Measurements from ENCODE around the gene RIN3.

Gene RIN3

DNA sequence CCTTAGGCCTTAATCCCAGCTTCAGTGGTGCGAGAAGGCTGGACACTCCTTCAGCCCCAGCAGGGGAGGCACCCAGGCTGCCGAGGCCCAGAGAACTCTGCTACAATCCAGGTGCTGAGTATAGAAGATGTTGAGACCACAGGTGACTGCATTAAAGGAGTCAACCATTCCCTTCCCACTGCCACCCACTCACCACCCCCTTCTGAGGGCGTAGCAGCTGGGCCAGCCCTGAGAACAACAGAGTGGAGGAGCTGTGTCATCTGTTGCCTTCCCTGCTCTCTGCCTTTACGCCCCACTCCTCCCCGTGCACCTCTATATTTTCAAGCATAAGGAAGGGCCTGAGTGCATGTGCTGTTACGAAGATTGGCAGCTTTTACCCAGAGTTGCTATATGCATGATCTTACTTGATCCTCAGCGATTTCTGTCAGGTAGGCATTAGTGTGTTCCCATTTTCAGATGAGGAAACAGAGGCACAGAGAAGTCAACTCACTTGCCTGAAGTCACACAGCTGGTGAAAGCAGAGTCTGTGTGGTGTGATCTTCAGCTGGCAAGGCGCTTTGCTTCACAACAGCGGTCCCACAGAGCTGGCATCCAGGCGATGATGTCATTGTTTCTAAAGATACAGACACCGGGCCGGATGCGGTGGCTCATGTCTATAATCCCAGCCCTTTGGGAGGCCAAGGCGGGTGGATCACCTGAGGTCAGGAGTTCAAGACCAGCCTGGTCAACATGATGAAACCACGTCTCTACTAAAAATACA, 46.7 kb downstream of the RIN3 start:
- no peak for DNase-seq

DNA sequence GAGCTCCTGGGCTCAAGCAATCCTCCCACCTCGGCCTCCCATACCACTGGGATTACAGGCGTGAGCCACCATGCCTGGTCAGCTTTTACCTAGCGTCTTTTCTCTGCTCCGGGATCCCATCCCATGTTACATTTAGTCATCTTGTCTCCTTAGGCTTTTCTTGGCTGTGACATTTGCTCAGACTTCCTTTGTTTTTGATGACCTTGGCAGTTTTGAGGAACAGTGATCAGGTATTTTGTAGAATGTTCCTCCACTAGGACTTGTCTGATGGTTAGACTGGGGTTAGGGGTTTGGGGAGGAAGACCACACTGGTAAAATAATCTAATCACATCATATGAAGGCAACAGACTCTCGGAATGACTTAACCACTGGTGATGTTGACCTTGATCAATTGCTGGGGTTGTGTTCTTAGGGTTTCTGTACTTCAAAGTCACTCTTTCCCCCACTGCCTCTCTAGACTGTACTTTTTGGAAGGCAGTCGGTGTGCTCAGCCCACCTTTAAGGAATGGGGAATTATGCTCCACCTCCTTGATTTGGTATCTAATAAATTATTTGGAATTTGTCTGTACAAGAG, 48.4 kb downstream of the RIN3 start:
- DNase-seq: no peak

DNA sequence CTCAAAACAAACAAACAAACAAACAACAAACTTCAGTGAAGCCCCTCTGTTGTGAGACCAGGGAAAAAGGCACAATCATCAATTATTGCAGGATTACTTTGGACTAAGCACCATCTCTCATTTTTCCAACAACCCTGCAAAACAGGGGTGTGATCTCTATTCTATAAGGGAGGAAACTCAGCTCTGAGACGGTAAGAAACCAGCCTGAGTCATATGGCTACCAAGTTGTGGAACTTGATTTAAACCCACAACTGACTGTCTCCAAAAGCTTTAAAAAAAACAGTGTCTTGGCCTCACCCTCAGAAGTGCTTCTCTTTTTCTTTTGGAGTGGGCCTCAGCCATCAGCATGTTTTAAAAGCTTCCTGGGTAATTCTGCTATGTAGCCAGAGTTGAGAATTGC, 49.8 kb downstream of the RIN3 start:
- no peak for DNase-seq

DNA sequence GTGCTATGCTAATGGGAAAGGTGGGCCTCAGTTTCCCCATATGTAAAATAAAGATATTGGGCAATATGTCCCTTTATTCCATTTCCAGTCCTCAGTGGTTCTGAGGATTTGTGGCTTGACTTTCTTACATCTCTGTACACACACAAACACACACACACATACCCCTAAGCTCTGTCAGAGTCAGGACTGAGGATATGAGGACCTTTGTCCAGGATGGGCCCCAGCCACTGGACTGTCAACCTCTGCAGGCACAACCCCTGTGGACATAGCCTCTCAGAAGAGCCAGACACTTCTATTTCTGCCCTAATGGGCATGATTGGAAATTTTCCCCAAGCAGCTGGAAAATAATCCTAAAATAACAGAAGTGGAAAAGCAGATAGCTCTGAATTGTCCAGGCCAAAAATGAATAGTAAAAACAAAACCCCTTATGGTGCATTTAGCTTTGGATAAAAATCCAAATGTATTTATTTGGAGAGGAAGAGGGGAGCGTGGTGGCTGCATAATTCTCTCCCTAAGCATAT, 50.2 kb downstream of the RIN3 start:
- no peak for DNase-seq

DNA sequence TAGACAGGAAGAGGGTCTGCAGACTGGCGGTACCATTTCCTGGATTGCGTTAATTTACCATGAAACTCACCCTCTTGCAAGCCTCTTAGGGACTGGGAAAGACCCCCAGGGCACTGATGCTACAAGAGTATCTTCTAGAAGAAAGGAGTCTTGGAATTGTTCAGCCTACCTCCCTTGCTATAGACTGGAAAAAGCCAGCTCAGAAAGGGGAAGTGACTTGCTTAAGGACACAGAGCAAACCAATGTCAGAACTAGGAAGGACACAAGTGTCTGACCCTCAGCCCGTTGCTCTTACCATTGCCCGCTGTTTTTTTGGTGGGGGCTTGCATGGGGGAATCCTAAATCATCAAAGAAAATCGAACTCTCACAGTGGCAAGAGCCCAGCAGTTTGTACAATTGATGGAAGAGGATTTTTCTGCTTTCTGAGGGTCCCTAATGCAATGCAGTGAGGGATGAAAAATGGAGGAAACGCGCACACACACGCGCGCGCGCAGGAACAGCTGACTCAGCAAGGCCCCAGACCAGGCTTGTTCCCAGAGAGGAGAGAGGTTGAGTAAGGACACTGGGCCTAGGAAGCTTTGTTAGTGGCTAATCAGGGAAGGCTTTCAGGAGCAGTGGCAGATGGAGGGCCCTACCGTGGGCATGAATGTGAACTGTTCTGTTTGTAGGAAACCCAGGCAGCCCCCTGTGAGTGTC, 50.9 kb downstream of the RIN3 start:
- DNase-seq: no peak

DNA sequence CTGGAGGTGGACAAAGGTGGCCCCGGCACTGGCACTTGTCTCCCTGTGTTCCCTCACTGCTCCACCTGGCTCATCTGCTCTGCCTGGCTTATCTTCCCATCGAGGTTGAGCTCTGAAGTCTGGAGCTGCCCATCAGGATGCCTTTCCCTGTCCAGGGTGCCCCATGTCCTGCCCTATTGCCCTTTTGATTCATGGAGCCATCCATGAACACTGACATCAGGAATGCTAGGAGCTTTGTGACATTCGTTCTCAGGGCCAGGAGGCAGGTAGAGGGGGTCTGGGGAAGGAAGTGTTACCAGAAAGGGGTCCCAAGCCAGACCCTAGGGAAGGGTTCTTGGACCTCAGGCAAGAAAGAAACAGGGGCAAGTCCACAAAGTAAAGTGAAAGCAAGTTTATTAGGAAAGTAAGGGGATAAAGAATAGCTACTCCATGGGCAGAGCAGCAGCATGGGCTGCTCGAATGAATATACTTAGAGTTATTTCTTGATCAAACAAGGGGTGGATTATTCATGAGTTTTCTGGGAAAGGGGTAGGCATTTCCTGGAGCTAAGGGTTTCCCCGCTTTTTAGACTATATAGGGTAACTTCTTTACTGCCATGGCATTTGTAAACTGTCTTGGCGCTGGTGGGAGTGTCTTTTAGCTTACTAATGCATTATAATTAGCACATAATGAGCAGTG, 51.6 kb downstream of the RIN3 start:
- no peak for DNase-seq

DNA sequence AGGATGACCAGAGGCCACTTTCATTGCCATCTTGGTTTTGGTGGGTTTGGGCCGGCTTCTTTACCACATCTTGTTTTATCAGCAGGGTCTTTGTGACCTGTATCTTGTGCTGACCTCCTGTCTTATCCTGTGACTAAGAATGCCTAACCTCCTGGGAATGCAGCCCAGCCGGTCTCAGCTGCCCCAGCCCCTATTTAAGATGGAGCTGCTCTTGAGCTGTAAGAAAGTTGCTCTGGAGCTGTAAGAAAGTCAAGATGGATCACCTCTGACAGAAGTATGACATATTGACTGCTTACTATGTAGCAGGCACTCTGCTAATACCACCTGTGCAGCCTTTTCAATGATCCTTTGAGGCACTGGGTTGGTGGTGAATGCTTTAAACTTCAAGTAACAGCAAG, 52.1 kb downstream of the RIN3 start:
- no peak for DNase-seq

DNA sequence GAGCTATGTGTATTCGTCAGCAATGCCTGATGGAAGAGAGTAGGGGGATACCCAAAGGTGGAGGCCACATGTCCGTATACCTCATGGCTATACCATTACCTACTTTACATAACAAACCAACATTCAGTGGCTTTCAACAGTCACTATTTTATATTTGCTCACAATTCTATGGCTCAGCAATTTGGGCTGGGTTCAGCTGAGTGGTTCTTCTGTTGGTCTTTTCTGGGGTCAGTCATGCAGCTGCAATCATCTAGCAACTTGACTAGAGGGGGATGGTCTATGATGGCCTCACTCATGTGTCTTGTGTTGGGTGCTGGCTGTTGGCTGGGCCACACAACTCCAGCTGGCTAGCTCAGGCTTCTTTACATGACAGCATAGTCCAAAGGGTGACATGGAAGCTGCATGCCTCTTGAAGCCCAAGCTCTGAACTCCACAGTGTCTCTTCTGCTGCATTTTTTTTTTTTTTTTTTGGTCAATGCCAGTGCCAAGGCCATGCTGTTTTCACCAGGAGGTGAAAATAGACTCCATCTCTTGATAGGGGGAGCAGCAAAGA, 53.7 kb downstream of the RIN3 start:
- DNase-seq: no peak

DNA sequence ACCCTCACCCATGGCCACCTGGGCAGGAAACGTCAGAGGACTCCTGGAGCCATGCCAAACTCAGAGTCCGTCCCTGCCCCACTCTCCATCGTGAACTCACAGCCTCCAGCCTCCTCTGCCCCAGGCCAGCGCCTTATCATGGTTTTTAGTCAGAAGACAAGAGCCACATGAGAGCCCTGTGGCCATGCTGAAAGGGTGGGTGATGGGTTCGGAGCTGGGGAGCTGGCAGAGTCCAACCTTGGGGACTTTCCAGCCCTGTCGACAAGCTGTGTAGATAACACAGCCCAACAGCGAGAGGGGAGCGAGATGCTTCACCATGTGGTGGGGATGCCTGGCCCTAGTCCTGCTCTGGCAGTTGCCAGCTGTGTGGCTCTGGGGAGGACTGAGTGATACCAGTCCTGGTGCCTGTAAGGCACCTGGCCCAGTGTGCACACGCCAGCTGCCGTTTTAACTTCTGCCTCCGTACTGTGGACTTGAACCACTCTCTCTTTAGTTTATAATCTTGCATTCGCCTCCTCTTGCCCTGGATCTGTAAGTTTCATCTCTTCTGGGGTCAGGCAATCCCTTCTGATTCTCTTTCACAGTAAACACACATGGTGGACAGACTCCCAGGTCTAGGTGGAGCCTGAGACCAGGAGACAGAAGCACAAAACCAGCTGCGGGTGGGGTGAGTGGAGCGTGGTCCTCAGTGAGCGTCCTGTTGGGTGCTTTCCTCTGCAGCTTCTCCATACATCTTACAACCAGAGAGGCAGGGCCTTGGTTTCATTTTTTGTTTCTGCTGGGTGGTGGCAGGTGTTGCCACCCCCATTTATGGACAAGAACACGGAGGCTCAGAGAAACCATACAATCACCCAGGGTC, 55.3 kb downstream of the RIN3 start:
- DNase-seq: no peak

DNA sequence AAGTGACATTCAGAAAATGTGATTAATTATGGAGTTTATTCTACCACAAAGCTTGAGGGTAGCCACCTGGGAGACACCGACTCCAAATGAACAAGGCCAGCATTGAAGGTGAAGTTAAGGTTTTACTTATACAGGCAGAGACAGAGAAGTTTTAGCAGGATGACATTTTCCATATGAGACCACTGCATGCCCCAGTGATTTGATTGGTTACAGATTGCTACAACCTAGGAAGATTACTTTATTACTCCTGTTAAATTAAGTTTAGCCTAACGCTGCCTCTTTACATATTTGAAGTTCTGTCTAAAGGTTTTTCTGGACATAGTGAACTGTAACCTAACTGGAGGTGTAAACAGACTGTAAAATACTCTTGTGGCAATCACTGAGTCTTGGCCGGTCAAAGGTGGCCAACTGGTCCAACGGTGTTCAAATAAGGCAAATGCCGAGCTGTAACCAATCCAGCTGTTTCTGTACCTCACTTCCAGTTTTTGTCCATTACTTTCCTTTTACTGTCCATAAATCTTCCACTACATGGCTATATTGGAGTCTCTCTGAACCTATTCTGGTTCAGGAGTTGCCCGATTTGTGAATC, 57.2 kb downstream of the RIN3 start:
- no peak for DNase-seq

DNA sequence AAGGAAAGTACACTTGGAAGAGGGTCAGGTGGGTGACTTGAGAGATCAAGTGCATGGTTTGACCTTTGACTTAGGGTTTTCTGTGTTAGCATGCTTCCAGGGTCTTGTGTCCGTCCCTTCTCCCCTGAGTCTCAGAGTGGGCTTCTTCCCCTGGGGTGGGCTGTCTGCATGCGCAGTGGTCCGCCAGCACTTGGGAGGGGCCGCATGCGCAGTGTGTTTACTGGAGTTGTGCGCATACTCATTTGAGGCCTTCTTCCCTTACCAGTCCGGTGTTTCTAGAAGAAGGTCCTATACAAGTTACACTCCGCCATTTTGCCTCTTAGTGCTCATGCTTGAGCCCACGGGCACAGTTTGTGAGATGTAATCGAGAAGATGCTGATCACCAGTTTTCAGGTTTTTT, 58.5 kb downstream of the RIN3 start:
- no peak for DNase-seq

DNA sequence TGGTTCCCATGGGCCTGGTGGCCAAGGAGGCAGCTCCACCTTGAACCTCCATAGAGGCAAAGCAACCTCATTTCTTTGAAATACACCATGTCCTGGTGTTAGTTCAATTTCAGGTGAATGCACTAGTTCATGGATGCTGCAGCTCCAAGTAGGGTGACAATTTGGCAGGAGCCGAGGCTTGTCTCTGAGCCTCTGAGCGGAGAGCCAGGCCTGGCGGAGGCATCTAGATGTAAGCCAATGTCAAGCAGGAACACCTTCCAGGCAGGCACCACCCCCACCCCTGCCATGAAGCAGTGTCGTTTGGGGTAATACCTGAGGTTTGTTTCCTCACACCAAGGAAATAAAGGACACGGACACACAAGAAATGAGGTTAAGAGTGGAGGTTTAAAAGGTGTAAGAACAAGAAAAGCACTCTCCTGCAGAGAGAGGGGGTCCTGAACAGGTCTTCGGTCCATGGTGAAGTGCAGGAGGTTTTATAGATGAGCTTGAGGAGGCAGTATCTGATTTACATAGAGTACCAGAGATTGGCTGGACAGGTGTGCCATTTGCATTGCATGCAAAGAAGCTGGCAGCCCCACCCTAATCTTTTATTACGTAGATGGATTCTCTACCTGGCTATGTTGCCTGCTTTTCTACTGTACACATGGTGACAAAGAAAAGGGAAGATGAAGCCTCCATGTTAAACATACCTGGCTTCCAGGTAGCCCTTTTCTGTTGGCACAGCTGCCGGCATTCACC, 60.3 kb downstream of the RIN3 start:
- DNase-seq: no peak

DNA sequence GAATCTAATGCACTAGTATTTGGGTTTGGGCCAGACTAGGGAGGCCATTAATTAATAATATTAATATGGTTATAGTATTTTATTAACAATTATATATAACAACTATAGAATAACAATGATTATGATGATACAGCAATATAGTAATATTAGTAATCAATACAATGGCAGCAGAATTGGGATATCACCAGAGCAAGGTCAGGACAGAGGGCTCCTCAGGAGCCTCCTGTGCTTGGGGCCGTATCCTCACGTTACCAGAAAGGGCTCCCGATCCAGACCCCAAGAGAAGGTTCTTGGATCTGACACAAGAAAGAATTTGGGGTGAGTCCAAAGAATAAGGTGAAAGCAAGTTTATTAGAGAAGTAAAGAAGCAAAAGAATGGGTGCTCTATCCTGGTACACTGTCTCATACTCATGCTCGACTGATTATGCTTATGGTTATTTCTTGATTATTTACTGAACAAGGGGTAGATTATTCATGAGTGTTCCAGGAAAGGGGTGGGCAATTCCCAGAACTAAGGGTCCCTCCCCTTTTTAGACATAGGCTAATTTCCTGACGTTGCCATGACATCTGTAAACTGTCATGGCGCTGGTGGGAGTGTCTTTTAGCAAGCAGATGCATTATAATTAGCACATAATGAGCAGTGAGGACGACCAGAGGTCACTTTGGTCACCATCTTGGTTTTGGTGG, 61.6 kb downstream of the RIN3 start:
- DNase-seq: no peak

DNA sequence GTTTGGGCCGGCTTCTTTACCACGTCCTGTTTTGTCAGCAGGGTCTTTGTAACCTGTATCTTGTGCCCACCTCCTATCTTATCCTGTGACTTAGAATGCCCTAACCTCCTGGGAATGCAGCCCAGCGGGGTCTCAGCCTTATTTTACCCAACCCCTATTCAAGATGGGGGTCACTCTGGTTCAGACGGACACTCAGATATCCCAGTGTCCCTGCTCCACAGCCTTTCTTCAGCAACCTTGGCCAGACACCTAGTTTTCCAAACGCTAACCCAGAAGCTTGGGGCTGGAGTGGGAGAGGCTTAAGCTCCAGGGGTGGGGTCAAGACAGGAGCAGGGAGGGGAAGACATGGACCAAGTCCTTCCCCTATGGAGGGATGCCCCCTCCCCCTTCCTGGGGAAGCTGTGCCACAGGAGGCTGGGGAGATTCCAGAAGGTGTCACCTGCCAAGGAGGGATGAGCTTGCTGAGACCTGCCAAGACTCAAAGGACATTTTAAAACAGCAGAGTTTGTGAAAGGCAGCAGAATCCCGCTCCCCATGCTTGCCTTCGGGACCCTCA, 62.2 kb downstream of the RIN3 start:
- no peak for DNase-seq

DNA sequence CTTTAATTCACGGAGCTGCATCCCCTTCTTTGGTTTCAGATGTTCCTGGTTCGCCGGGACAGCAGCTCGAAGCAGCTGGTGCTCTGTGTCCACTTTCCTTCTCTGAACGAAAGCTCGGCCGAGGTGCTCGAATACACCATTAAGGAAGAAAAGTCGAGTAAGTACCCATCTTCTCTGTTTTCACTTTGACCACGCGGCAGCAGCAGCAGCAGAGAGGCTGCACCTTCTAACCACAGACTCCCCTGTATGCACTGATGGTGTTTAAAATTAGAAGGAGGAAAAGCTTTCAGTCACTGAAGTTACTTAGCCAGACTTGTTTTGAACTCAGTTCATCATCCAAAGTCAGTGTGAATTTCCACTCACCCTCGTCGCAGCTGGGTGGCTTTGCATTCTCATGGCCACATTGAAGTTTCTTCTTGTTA, 63.8 kb downstream of the RIN3 start:
- DNase-seq: no peak

DNA sequence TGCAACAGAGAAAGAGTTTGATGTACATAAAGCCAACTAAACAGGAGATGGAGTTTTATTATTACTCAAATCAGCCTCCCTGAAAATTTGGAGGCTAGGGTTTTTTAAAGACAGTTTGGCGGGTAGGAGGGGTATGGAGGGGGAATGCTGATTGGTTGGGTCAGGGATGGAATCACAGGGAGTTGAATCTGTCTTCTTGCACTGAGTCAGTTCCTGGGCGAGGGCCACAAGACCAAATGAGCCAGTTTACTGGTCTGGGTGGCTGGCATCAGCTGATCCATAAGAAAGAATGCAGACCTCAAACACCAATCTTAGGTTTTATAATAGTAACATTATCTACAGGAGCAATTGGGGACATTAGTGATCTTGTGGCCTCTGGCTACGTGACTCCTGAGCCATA, 64.9 kb downstream of the RIN3 start:
- no peak for DNase-seq

DNA sequence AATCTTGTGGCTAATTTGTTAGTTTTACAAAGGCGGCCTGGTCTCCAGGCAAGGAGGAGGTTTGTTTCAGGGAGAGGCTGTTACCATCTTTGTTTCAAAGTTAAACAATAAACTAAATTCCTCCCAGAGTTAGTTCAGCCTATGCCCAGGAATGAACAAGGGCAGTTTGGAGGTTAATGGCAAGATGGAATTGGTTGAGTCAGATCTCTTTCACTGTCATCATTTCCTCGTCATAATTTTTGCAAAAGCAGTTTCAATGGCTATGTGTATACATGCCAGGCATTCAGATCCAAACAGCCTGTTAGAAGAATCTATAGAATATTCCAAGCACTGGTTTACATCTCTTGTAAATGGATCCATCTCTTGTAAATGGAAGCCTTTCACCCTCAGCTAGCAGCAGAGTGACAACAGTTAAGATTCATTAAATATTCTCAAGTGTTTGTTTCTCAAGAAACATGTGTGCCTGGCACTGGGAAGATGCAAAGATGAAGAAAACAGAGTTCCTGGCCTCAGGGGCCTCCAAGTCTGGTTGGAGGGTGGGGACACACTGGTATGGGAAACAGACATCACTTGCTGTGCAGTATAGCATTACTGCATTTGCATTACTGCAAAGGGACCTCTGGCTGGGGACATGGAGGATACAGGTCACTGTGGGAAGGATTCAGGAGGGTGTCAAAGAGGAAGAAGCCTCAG, 65.8 kb downstream of the RIN3 start:
- DNase-seq: no peak

DNA sequence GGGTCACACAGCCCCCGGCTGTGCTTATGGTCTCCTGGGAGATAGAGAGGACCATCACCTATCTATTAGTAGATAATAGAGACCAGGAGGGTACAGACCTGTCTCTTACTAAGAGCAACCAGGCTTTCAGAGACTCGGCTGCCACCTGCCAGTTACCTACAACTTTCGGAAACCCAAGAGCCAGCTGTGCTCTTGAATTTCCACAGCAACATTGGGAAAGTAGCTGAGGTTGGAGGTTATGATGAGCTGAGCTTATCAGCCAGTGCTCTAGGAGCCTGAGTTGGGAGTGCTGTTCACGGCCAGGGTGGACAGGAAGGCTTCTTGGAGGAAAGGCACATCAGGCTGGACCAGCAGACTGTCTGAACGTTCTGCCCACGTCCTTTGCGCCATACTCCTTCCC, 67.6 kb downstream of the RIN3 start:
- DNase-seq: no peak

DNA sequence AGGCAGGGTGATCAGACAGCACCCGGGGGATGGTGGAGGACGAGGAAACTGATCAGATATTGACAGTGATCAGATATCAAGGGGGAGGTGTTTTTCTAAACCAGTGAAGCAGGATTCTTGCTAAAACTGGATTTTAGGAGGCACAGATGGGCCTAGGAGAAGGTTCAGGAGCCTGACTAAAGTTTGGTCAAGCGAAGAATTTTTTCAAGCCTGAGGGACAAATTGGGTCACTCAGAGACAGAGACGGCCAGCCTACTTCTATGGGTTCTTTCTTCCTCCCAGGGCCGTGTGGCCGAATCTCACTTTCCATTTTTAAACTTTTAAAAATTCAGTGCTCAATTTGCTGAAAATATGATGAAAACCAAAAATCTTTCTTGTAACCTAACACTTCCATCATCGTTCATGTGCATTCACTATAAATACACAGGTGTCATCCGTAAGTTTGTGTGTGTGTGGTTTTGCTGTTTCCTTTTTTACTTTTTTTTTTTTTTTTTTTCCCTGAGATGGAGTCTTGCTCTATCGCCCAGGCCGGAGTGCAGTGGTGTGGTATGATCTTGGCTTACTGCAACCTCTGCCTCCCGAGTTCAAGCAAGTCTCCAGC, 68.5 kb downstream of the RIN3 start:
- no peak for DNase-seq
